K562 (cell line): ENCODE results near the gene PDE9A.

Experiments
- TF ChIP-seq, protein P1 (sequence below): sonication (generic); formaldehyde crosslinking; IDR thresholded peaks from 2 replicates; pipeline ENCODE4 v1.4.0; 2020; ENCODE audit warnings: mild to moderate bottlenecking, missing genetic modification reagents
- TF ChIP-seq, protein P2 (sequence below): fragments of 250-450 bp; sonication (Bioruptor Pico); IDR thresholded peaks from 2 replicates; pipeline ENCODE4 v1.5.0; 2021; ENCODE audit warnings: mild to moderate bottlenecking, borderline replicate concordance

DNA sequence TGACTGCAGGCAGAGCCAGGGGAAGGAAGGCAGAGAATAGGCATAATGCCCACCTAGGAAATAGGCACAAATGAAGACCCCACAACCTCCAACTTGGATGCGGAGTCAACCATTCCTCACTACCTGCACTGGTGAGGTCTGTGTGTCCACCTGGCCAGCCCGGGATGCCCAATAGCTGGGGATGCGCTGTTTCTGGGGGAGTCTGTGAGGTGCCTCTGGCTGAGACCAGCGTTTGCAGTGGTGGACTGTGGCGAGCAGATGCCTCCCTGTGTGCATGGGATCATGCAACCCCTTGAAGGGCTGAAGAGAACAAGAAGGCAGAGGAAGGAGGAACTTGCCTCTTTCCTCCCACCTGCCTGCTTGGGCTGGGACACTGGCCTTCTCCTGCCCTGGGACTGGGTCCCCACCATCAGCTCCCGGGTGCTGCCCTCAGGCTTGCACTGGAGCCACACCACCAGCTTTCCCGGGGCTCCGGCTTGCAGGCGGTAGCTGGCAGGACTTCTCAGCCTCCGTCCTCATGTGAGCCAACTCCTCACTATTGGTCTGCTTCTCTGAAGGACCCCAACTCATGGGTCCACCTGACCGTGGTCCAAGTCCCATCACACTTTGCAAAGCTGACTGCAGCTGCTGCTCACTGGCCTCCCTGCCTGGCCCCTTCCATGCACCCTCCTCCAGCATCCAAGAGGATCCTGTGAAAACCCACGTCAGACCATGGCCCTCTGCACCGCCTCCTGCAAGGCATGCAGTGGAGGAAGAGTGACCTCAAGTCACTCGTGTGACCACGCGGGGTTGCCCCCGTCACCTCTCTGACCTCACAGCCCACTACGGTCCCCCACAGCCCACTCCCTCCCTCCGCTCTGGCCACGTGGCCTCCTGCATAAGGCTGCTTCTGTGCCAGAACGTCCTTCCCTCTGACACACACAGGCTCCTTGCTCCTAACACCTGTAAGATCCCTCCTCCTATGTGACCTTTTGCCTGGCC, 2.7 kb upstream of the PDE9A start:
- TF ChIP-seq, protein P1, sequence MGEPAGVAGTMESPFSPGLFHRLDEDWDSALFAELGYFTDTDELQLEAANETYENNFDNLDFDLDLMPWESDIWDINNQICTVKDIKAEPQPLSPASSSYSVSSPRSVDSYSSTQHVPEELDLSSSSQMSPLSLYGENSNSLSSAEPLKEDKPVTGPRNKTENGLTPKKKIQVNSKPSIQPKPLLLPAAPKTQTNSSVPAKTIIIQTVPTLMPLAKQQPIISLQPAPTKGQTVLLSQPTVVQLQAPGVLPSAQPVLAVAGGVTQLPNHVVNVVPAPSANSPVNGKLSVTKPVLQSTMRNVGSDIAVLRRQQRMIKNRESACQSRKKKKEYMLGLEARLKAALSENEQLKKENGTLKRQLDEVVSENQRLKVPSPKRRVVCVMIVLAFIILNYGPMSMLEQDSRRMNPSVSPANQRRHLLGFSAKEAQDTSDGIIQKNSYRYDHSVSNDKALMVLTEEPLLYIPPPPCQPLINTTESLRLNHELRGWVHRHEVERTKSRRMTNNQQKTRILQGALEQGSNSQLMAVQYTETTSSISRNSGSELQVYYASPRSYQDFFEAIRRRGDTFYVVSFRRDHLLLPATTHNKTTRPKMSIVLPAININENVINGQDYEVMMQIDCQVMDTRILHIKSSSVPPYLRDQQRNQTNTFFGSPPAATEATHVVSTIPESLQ (CRISPR knock-in tag) = no peak
- TF ChIP-seq, protein P2, sequence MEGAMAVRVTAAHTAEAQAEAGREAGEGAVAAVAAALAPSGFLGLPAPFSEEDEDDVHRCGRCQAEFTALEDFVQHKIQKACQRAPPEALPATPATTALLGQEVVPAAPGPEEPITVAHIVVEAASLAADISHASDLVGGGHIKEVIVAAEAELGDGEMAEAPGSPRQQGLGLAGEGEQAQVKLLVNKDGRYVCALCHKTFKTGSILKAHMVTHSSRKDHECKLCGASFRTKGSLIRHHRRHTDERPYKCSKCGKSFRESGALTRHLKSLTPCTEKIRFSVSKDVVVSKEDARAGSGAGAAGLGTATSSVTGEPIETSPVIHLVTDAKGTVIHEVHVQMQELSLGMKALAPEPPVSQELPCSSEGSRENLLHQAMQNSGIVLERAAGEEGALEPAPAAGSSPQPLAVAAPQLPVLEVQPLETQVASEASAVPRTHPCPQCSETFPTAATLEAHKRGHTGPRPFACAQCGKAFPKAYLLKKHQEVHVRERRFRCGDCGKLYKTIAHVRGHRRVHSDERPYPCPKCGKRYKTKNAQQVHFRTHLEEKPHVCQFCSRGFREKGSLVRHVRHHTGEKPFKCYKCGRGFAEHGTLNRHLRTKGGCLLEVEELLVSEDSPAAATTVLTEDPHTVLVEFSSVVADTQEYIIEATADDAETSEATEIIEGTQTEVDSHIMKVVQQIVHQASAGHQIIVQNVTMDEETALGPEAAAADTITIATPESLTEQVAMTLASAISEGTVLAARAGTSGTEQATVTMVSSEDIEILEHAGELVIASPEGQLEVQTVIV = no peak
